Stimulated activated CD4-positive, alpha-beta T cell treated with anti-CD3 and anti-CD28 coated beads, Interleukin-2, amount 100 ng/mL, for 24 hours (primary cell): ENCODE results near the gene IVD.
A peak's percentile ranks its signal among the peaks of the same experiment; 100 is the strongest.

Experiments
- DNase-seq, 2 donors: peaks; one replicate each; pipeline ENCODE4 v3.0.0-alpha.2; 2020

IVD gene

DNA sequence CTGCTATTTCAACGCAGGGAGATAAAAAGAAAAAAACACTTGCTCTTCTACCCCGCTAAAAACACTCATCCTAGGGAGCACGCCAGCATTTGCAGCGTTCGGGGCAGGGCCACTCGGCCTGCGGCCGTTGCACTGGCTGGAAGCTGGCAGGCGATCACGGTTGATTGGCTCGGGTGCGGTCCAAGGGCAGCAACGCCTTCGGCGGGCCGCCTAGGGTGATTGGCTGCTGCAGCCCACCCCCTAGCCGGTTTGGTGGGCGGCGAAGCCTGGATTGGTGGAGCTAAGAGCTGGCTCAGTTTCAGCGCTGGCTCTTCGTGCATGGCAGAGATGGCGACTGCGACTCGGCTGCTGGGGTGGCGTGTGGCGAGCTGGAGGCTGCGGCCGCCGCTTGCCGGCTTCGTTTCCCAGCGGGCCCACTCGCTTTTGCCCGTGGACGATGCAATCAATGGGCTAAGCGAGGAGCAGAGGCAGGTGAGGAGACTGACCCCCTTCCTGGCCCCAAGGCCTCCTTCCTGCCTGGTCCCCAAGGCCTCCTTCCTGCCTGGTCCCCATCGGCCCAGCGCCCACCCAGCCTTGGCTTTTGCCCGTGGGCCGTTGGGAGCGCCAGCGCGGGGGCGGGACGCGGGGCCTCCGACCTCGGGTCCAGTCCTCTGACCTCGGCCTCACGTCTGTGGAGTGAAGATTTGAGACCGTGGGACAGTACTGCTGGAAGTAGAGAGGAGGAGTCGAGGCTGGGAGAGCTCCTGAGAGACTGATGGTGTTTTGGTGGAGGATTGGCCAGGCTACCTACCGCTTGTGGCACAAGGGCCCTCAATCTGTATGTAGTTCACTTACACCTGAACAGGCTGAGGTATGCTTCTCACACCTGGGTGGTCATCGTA, at the start of gene IVD:
Gene IVD, plus strand, starts transcription at position 295 of the 881 bp plus-strand sequence. Its CDS starts 33 bp downstream, at position 328.
- DNase-seq: peak; percentile 90 to 93

DNA sequence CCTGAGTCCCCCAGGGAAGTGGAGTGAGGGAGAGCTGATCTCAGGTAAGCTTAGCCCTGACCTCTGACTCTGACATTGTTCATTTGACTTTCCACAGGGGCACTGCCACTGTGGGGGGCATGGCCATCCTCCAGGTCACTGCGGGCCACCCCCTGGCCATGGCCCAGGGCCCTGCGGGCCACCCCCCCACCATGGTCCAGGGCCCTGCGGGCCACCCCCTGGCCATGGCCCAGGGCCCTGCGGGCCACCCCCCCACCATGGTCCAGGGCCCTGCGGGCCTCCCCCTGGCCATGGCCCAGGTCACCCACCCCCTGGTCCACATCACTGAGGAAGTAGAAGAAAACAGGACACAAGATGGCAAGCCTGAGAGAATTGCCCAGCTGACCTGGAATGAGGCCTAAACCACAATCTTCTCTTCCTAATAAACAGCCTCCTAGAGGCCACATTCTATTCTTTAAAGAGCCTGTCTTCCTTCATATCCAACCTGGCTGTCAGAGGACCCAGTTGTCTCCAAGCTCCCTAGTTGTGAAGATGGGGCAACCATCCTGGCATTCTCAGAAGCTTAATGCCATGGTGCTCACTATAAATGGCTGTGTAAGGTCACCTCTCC, 49.5 kb upstream of the IVD start:
- DNase-seq: no peak

DNA sequence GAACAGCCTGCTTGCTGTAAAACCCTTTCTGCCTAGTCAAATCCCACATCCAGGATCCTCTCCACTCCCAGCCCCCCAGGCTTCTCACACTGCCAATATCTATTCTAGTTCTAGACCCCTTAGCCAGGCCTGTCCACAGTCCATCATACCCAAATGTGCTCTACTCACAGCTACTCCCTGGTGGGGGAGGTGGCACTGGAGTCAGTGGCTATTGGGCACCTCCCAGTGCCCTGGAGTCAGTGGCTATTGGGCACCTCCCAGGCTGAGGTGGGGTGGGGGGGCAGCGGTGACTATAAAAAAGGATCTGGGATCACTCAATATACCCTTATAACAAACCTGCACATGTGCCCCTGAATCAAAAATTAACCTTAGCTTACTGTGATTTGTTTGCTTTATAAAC, 48.3 kb upstream of the IVD start:
- DNase-seq: no peak

GRCh38 chr15:40357723-40358470, 47.7 kb upstream of the IVD start, which contains the start of gene DISP2:
Gene DISP2, plus strand, starts transcription at chr15:40358219. Its CDS starts 103 bp downstream, at chr15:40358322.
- DNase-seq: peak; percentile 91 to 92

GRCh38 chr15:40358471-40359353, 46.9 kb upstream of the IVD start:
- DNase-seq: peak; percentile 33 to 38

DNA sequence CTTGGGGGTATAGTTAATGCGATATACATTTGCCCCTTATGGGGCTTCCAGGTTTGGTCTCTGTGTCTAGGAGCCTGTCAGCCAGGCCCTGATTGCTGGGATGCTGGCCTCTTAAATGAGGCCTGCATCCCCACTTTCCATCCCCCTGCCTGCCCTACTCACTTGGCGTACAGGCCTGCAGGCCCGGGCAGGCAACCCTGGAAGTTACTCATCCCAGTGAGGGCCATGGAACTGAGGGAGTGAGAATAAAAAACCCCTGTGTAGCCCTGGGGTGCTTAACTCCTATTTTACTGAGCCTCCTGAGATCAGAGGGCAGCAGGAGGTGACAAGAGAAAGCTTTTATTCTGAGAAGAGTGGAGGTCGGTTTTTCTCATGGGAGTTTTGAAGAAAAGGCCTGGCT, 45.6 kb upstream of the IVD start:
- no peak for DNase-seq

- no peak for DNase-seq
These were observed 44.0 kb upstream of the IVD start for GRCh38 chr15:40361640-40362039.

DNA sequence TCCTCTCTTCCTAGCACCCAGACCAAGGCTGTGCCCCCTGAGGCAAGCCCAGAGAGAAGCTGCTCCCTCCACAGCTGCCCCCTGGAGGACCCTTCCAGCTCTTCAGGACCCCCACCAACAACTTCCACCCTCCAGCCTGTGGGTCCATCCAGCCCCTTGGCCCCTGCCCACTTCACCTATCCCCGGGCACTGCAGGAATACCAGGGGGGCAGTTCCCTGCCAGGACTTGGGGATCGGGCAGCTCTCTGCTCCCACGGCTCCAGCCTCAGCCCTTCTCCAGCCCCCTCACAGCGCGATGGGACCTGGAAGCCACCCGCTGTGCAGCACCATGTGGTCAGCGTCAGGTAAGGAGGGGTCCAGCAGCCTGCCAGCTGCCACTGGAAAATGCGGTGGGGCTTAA, 42.0 kb upstream of the IVD start:
- DNase-seq: no peak

- DNase-seq: no peak
These were observed 41.3 kb upstream of the IVD start for GRCh38 chr15:40364251-40364650.

DNA sequence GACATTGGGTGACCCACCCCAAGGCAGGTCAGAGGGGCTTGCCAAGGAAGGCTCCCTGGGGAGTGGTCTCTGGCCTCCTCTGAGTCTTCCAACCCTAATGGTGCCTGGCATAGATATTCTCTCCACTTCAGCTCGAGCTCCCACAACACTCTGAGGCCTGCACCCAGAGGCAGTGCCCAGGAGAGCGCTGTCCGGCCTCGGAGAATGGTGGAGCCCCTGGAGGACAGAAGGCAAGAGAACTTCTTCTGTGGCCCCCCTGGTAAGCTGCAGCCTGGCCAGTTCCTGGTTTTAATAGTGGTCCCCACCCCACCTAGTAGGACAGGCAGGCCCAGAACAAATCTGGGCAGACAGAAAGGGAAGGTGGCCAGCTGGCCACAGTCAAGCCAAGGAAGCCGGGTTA, 40.6 kb upstream of the IVD start:
- DNase-seq: no peak

- no peak for DNase-seq
These were observed 39.8 kb upstream of the IVD start for GRCh38 chr15:40365624-40366456.

DNA sequence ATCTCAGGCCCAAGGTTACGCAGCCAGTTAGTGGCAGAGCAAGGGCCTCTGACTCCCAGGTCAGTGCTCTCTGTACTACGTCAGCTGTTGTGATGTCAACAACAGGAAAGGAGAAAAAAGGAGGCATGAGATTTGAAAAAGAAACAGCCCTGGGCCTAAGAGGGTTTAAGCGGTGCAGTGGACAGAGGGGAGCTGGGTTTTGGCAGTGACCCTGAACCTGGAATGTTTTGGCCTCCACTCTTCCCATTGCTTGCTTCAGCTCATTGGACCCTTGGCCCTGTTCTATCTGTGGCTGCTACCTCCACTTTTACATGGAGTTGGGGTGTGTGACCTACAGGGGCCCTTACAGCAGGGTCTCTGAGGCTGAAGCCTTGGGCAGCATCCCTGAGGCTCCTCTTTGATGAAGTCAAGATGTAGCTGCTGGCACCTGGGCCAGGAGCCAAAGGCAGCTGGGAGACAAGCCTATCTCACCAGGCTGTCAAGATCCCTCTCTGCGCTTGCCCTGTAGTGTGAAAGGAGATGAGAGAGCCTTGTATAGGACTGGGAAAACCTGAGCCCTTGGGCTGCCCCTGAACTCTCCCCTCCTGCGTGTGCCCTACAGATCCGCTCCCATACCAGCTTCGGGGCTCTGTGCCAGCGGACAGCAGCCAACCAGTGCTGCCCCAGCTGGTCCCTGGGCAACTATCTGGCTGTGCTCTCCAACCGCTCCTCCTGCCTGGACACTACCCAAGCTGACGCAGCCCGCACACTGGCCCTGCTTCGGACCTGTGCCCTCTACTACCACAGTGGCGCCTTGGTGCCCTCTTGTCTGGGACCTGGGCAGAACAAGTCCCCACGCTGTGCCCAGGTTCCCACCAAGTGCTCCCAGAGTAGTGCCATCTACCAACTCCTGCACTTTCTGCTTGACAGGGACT, 38.9 kb upstream of the IVD start:
- DNase-seq: no peak

DNA sequence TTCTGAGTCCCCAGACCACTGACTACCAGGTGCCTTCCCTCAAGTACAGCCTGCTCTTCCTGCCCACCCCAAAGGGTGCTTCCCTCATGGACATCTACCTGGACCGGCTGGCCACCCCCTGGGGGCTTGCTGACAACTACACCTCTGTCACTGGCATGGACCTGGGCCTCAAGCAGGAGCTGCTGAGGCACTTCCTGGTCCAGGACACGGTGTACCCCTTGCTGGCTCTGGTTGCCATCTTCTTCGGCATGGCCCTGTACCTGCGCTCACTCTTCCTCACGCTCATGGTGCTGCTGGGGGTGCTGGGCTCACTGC, 38.3 kb upstream of the IVD start:
- DNase-seq: no peak

- peak; percentile 83 to 88 for DNase-seq
These were observed 37.6 kb upstream of the IVD start for GRCh38 chr15:40367686-40368611.

DNA sequence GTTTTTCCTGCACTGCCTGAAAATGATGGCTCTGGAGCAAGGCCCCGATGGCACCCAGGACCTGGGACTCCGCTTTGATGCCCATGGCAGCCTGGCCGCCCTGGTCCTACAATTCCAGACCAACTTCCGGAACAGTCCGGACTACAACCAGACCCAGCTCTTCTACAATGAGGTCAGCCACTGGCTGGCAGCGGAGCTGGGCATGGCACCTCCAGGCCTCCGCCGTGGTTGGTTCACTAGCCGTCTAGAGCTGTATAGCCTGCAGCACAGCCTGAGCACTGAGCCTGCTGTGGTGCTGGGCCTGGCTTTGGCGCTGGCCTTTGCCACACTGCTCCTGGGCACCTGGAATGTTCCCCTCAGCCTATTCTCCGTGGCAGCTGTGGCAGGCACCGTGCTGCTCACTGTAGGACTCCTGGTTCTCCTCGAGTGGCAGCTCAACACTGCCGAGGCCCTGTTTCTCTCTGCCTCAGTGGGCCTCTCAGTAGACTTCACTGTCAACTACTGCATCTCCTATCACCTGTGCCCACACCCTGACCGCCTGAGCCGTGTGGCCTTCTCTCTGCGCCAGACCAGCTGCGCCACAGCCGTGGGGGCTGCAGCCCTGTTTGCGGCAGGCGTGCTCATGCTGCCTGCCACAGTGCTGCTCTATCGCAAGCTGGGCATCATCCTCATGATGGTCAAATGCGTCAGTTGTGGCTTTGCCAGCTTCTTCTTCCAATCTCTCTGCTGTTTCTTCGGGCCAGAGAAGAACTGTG, 36.7 kb upstream of the IVD start:
- DNase-seq: no peak

DNA sequence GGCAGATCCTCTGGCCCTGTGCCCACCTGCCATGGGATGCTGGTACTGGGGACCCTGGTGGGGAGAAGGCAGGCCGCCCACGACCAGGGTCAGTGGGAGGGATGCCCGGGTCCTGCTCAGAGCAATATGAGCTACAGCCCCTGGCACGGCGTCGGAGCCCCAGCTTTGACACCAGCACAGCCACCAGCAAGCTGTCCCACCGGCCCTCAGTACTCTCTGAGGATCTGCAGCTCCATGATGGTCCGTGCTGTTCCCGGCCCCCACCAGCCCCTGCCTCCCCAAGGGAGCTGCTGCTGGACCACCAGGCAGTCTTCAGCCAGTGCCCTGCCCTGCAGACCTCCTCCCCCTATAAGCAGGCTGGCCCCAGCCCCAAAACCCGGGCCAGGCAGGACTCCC, 36.1 kb upstream of the IVD start:
- no peak for DNase-seq

DNA sequence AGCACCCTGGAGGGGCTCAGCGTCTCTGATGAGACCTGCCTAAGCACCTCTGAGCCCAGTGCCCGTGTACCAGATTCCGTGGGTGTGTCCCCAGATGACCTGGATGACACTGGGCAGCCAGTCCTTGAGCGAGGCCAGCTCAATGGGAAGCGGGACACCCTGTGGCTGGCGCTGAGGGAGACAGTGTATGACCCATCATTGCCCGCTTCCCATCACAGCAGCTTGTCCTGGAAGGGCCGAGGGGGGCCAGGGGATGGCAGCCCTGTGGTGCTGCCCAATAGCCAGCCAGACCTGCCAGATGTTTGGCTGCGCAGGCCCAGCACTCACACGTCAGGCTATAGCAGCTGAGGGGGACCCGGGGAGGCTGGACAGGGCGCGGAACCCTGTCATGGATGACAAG, 35.6 kb upstream of the IVD start:
- no peak for DNase-seq

DNA sequence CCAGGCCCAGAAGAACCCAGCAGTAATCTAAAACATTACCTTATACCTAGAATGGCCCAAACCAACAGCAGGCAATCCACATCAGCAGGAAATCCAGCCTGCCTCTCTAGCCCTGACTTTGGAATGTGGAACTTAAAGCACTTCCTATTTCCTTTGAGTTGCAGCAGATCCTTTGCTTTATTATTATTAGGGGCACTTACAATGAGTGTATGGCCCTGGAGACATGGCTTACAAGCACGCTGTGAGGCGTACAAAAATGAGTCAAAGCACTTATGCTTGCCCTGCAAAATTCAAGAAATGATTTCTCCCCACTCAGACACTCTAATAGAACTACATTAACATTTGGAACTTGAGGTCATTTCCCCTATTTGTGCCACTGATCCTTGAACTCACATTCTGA, 32.6 kb upstream of the IVD start:
- DNase-seq: no peak

DNA sequence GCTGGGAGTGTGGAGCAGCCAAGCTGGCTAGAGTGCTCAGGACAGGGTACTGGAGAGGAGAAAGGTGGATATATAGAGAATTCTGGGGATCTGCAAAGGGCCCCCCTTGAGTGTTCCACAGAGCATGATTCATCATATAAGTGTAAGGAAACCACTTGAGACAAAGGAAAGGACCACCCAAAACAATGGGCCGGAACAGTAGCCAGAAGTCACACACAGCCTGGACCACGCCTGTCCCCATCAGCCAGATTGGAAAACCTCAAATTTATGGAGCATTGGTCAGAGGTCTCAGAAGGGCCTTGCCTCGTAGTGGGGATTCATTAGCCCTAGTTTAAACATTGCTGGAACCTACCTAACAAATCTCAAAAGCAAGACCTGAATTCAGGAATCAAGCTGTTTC, 28.0 kb upstream of the IVD start:
- no peak for DNase-seq
